GM06990 (cell line): ENCODE results near the gene SLC13A5.
A peak's percentile ranks its signal among the peaks of the same experiment; 100 is the strongest.

ENCODE experiments used
- DNase-seq: peaks from one replicate; pipeline ENCODE4 v3.0.0-alpha.2; 2011; ENCODE audit not compliant: insufficient read length; ENCODE audit errors: extremely low read depth
- H3K27me3 ChIP-seq: replicated peaks from 2 replicates; pipeline ENCODE4 v1.6.0; 2011; ENCODE audit warnings: low read length; ENCODE audit not compliant: control insufficient read depth, insufficient read depth
- H3K36me3 ChIP-seq: 2 replicates; pipeline ENCODE4 v1.5.1; 2011; ENCODE audit warnings: low read length; ENCODE audit not compliant: control insufficient read depth, insufficient read depth
- H3K4me3 ChIP-seq: replicated peaks from 2 replicates; pipeline ENCODE4 v1.5.1; 2011; ENCODE audit warnings: low read depth, mild to moderate bottlenecking, control low read depth, low read length
- CTCF ChIP-seq: IDR thresholded peaks from 2 replicates; pipeline ENCODE4 v1.5.1; 2011; ENCODE audit warnings: low read length, control low read depth, mild to moderate bottlenecking, inconsistent platforms; ENCODE audit not compliant: insufficient read depth, poor library complexity, severe bottlenecking

SLC13A5 gene

GRCh38 chr17:6651919-6652452, 61.2 kb downstream of the SLC13A5 start:
- Histone ChIP-seq H3K4me3 (peak overlapping the region; percentile 74), H3K36me3 (no peaks in the 10 kb centered on the region), H3K27me3 (no peaks in the 10 kb centered on the region)
- DNase-seq = peak; percentile 61
- TF ChIP-seq CTCF = no peak

- Histone ChIP-seq H3K36me3 (peaks cover 3% of the 10 kb centered on the region; the same call in 1 of the 2 replicates), H3K27me3 (no peaks in the 10 kb centered on the region), H3K4me3 (peak within 1 kb of the TSS; percentile 74)
- peak; percentile 92 for DNase-seq
- TF ChIP-seq CTCF = no peak
These were observed 61.7 kb downstream of the SLC13A5 start, which contains the start of the genes C17orf100 and MED31 for GRCh38 chr17:6651354-6651918. TSS of gene C17orf100 (plus strand) at chr17:6651762. CDS start at chr17:6651914, 152 bp downstream. TSS of gene MED31 (minus strand) at chr17:6651605. CDS start at chr17:6651528, 77 bp downstream.

- H3K36me3 ChIP-seq = peaks cover 3% of the 10 kb centered on the region; the same call in 1 of the 2 replicates
- H3K4me3 ChIP-seq = no peak overlapping the region
- DNase-seq = no peak
- no peaks in the 10 kb centered on the region for H3K27me3 ChIP-seq
- peak; percentile 35 for TF ChIP-seq CTCF
These were observed 65.0 kb downstream of the SLC13A5 start for GRCh38 chr17:6648181-6648580.

- Histone ChIP-seq H3K36me3 (peaks cover 3% of the 10 kb centered on the region; the same call in 1 of the 2 replicates), H3K27me3 (no peaks in the 10 kb centered on the region), H3K4me3 (no peak overlapping the region)
- no peak for DNase-seq
- TF ChIP-seq CTCF = no peak
These were observed 69.6 kb downstream of the SLC13A5 start for GRCh38 chr17:6643451-6644125.

GRCh38 chr17:6642592-6642991, 70.6 kb downstream of the SLC13A5 start:
- Histone ChIP-seq H3K36me3 (peaks cover 3% of the 10 kb centered on the region; the same call in 1 of the 2 replicates), H3K27me3 (no peaks in the 10 kb centered on the region), H3K4me3 (no peak overlapping the region)
- no peak for TF ChIP-seq CTCF
- no peak for DNase-seq
